Liver (tissue), 3 donors: Measurements from ENCODE around the gene NUDCD2.
"Not testable (repeated sequence)": the region's sequence is repeated elsewhere in the genome, so short reads cannot be mapped to it uniquely, and the experiment has no call there.

Experiments
- CTCF ChIP-seq: fragments of 150-350 bp; IDR thresholded peaks from 2 replicates; pipeline ENCODE4 v1.5.1; 2017; ENCODE audit warnings: improper control_type of control experiment, low read depth, low read length; ENCODE audit not compliant: missing input control
- FOXA2 ChIP-seq: IDR thresholded peaks from 2 replicates; pipeline ENCODE4 v1.6.1; 2016; ENCODE audit warnings: antibody characterized with exemption
- JUND ChIP-seq, 2 donors: IDR thresholded peaks; 2 replicates each; pipeline ENCODE4 v1.6.1; 2016; ENCODE audit warnings: antibody characterized with exemption in 2 of 2
- MAX ChIP-seq: IDR thresholded peaks from 2 replicates; pipeline ENCODE4 v1.6.1; 2016; ENCODE audit warnings: antibody characterized with exemption
- RAD21 ChIP-seq, 2 donors: IDR thresholded peaks; 2 replicates each; pipeline ENCODE4 v1.6.1; 2016; ENCODE audit warnings: antibody characterized with exemption in 2 of 2, mild to moderate bottlenecking in 2 of 2
- donor health status: healthy.
- donor health status: healthy.

GRCh38 chr5:163455406-163455805, 4.5 kb downstream of the NUDCD2 start:
- TF ChIP-seq CTCF; JUND (IDR thresholded peaks at IDR 0.05); MAX; RAD21 (IDR thresholded peaks at IDR 0.05); FOXA2: not testable (repeated sequence)
